Activated CD8-positive, alpha-beta memory T cell treated with anti-CD3 and anti-CD28 coated beads for 24 hours (primary cell): ENCODE measurements around the gene RAD51B.

ENCODE experiments used
- DNase-seq: peaks from one replicate; pipeline ENCODE4 v3.0.0-alpha.2; 2020

Gene RAD51B

DNA sequence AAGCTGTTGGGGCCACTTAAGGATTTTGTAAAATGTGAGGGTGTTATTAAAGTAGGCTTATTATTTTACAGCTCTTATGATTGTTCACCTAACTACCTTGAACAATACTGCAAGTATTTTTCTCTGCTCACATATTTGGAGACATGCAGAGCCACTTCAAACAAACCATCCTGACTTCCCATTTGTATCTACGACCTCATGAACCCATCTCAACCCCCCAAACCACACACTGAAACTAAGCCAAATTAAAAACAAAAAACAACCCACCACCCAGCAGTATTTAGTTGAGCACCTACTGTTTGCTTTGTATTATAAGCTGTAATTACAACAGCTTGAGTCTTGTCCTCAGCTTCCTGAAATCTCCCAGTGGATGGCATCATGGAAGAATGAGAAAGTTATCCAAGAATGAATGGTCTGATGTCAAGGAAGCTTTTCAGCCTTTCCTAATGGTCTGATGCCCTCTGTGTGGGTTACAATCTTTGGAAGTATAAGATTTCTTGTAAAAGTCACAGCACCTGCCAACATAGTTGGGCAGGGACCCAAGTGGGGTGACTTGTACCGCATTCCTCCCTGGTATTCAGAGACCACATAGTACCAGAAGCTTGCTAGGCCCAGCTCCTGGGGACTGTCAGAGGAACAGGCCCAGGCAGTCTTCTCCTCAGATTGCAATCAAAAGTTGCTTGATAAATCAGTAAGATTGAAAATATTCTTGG lies 556.6 kb downstream of the RAD51B start:
- DNase-seq, result no peak

GRCh38 chr14:68377006-68377405 lies 557.4 kb downstream of the RAD51B start:
- DNase-seq, result no peak

GRCh38 chr14:68377459-68377858 lies 557.9 kb downstream of the RAD51B start:
- no peak for DNase-seq

DNA sequence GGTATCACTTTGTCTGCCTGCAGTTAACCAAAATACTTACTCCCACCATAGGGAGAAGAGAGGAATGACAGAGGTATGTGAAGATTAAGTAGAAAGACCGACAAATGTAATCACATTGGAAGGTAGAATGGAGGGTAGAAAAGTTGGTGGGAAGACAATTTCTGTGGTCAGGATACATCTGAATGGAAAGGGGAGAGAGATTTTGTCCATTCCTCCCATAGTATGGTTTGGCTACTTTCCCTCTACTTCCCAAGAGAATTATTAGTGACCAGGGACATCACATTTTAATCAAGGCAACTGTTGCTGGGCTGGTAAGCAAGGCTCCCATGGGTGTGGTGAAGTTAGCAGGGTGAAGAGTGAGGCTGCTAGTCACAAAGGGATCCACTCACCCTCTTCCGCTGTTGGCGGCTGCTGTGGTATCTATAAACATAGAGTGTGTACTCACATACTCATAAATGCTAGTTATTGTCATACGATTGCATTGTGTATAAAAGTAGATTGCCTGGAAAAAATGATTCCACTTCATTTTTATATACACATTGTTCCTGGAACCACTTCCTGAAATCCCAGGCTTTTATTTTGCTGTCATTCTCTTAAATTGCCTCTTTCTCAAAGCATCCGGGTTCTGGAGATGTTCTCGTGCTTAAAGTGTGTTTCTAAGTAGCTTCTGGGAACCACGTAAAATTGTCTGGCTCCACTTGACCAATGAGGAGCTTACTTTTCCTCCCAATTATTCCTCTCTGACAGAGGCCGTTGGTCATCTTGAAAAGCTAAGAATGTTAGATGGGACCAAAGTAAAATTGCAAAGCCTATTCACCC lies 560.1 kb downstream of the RAD51B start:
- no peak for DNase-seq

- DNase-seq, result no peak
These were observed 560.8 kb downstream of the RAD51B start for GRCh38 chr14:68380329-68380741.

GRCh38 chr14:68384335-68384734 lies 564.8 kb downstream of the RAD51B start:
- DNase-seq, result no peak

DNA sequence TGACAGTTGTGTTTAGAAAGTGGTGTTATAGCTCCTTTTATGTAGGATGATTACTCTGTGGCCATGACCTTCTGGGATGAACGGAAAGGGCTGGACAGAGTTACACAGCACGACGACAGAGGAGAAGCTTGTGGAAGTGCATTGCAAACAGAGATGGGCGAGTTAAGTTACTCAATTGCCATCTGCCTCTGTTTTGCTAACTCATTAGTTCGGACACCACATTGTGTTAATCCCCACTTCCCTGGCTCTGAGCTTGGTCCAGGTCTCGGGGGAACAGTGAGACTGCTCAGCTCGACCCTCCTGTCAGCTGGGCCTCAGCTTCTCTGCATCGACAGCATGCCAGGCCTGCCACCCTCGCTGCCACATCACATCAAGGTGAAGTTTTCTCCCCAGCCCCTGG lies 565.3 kb downstream of the RAD51B start:
- no peak for DNase-seq

DNA sequence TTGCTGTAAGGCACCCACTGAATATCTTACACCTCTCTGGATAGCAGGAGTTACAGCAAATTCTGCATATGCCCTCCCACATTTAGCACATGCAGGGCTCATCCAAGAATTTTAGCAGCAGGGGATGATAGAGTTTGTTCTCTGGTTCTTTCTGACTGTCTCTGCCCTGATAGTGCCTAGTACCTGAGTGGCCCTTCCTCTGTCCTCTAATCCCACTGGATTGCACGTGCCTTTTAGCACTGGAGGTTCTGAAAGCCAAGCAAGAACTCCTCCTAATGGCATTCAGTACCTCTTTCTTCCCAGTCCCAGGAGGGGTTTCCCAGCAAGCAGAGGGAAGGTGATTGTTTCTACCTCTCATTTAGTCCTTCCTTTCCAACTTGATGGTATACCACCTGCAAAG lies 566.9 kb downstream of the RAD51B start:
- no peak for DNase-seq

DNA sequence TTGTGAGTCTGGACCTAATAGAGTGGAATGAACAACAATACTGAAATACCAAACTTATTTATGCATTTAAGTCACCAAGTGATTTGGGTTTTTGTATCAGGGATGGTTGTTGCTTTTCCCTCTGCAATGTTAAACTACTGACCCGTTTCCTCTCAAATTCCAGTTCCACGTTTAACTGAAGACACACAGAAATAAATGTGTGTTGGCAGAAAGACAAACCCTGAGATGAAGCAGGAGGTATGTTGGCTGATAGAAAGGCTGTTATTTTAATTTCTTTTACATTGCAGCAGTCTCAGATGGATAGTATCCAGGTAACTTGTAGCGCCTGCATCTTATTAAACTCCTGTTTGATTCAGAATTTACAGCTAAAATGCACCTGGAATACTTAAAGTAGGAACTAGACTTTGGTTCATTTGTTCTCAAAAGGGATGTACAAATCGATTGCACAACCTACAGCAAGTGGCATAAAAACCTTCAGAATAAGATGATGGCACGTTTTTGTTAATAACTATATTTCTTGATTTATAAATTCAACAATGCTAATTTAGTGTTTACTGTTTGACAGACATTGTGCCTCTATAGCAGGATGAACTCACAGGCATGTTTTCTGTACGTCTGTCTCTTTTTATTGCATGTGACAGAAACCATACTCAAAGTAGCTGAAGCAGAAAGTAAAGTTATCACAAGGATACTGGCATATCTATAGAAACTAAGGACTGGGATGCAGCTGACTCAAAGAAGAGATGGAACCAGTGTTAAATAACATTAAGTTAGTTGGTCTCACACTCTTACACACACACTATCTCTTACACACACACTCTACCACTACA lies 567.6 kb downstream of the RAD51B start:
- no peak for DNase-seq

DNA sequence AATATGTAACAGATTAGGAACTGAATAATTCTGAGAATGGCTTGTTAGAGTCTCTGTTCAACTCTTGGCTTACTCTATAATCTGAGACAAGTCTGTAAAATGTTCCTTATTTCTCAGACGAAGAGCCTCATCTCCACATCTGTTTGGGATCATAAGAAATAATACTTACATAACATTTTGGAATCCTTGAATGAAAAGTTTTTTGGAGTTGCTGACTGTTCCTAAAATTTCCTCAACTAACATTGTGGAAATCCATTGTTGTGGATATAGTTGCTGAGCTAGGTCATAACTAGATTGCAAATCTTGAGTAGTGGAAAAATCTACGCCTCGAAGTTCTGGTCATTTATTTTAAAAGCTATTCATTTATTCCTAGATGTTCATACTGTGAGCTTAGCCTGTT lies 570.4 kb downstream of the RAD51B start:
- DNase-seq, result no peak

GRCh38 chr14:68390741-68391140 lies 571.2 kb downstream of the RAD51B start:
- DNase-seq, result no peak

- DNase-seq, result no peak
These were observed 571.9 kb downstream of the RAD51B start for GRCh38 chr14:68391311-68392014.

DNA sequence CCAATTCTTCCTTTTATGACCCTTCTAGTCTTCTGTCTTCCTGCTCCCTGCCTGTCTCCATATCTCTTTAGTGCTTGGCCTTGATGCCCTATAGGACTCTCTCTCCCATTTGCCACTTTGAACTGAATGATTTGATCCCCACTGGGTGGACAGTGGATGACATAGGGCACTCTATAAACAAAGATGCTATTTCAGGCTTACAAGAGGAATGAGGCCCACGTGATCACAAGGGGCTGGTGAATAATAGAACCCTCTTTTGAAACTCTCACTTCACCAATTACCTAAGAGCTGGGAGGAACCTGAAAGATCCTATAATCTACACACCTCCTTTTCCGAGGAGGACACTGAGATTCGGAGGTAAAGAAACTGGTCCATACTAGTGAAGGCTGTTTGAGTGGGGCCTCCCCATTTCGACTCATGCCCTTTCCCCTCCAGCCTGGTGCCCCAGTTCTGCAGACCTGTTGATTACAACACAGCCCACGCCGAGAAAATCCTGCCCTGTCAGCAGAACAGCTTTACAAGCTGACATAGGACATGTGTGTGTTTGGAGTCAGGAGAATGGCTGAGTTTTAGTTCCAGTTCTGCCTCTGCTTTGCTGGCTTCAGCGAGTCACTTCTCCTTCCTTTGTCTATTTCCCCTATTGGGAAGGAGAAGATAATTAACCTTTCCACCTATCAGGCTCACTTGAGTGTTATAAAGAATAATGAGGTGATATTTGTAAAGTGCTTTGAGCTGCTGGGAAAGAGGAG lies 573.0 kb downstream of the RAD51B start:
- no peak for DNase-seq

- DNase-seq, result no peak
These were observed 573.7 kb downstream of the RAD51B start for GRCh38 chr14:68393259-68393658.

GRCh38 chr14:68394118-68394763 lies 574.7 kb downstream of the RAD51B start:
- DNase-seq, result no peak

- no peak for DNase-seq
These were observed 575.2 kb downstream of the RAD51B start for GRCh38 chr14:68394764-68395143.

DNA sequence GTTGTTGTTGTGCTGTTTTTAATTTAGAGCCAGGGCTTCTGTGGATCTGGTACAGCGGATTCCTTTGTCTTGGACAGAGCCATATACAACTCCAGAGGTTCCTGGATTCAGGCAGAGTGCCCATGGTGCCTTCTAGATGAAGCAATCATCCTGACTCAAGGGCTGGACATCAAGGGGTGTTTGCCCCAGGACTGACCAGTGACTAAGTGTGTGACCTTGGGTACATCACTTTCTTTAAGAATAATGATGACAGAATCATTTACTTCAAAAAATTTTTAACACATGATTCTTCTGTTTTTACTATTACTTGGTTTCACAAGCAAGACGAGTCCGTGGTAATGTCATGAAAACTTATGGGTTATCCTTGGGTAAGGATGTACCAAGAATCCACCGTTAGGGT lies 576.0 kb downstream of the RAD51B start:
- no peak for DNase-seq

DNA sequence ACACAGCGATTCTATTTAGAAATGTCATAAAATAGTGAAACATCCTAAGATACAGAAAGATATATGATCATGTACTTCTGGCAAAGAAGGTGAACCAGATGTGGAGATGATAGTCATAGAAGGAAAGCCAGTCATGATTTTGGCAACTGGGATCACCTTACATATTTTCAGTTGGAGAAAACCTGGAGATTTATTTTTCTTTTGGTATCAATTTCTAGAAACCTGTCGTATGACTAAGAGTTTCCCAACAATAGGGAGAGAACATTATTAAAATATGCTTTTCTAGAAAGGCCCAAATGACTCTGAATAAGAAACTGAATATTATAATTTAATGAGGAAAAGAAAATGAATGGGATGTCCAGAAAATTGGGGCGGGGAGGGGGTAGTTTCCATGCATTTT lies 576.9 kb downstream of the RAD51B start:
- no peak for DNase-seq

DNA sequence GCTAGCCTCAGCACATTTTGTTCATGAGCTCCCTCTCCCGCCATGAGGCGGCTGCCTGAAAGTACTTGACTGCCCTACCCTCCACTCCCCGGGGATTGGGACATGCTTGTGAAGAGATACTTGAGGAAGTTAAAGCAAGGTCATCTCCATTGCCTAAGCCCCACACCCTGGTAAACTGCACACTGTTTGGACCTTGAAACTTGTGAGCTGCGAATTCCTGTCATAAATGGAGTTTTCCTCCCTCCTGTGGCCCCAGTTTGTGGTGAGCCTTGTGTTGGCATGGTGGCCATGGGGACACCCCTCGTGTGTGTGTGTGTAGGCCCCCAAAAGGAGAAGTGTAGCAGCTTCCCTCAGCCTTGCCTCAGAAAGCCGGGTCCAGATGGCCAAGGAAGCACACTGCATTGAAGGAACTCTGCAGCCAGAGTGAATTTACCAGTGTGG lies 577.8 kb downstream of the RAD51B start:
- DNase-seq, result no peak

- no peak for DNase-seq
These were observed 578.2 kb downstream of the RAD51B start for GRCh38 chr14:68397822-68398221.

DNA sequence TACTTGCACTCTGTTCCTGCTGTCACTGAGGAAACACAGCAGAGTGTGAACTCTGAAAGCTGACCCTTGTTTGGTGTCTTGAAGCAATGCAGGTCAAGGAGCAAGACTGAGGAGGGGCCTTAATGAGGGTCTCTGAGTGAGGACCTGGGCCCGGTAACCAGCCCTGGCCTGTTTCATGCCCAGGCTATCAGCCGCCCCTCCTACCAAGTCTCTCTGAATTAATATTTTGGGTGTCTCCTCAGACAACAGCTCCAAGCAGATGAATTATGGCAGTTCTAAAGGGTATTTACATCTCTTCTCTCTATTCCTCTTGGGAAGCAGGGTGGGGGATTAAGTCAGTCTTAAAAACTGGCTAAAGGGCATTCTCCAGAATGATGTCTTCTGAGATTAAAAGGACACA lies 578.8 kb downstream of the RAD51B start:
- DNase-seq, result no peak

DNA sequence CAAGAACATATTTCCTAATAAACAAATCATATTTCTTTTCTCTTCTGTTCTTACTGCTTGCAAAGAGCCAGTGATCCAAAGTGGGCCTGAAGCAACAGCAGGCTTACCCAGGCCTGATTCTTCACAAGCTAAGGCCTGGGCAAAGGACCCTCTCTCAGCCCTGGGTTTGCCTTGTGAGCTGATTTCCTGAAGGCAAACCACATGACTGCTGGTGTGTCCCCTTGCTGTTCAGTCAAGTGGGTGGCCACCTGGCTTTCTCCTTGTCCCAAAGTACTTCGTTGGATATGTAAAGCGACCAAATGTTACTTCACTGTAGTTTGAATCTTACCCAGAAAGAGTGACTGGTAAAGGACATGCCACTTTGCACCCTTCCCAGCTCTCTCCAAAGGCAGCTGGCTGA lies 580.4 kb downstream of the RAD51B start:
- DNase-seq, result no peak
